ENCODE results near the gene TRIM34. TPM values are rescaled to one million over a fixed set of nuclear protein-coding genes. Genes with fewer than 3 reads are reported as not detected.

TRIM34 gene, protein sequence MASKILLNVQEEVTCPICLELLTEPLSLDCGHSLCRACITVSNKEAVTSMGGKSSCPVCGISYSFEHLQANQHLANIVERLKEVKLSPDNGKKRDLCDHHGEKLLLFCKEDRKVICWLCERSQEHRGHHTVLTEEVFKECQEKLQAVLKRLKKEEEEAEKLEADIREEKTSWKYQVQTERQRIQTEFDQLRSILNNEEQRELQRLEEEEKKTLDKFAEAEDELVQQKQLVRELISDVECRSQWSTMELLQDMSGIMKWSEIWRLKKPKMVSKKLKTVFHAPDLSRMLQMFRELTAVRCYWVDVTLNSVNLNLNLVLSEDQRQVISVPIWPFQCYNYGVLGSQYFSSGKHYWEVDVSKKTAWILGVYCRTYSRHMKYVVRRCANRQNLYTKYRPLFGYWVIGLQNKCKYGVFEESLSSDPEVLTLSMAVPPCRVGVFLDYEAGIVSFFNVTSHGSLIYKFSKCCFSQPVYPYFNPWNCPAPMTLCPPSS
- total RNA-seq (2021) (0.66 to 1.6 TPM (median 0.71 TPM) in 3 replicates), Bru-seq, nascent RNA (percentile 43 among the genes with signal in this experiment)
- long read RNA-seq, experiment 1, partial matches to known transcripts: 0 of 3 reads
- long read RNA-seq, experiment 1, other reads (novel, unspliced or antisense): 0 of 3 reads
- long read RNA-seq, experiment 2, partial matches to known transcripts: 1 of 2 reads
- long read RNA-seq, experiment 2, other reads (novel, unspliced or antisense): 1 of 2 reads
- long read RNA-seq, experiment 3, partial matches to known transcripts: 2 of 6 reads
- long read RNA-seq, experiment 3, other reads (novel, unspliced or antisense): 1 of 6 reads

DNA sequence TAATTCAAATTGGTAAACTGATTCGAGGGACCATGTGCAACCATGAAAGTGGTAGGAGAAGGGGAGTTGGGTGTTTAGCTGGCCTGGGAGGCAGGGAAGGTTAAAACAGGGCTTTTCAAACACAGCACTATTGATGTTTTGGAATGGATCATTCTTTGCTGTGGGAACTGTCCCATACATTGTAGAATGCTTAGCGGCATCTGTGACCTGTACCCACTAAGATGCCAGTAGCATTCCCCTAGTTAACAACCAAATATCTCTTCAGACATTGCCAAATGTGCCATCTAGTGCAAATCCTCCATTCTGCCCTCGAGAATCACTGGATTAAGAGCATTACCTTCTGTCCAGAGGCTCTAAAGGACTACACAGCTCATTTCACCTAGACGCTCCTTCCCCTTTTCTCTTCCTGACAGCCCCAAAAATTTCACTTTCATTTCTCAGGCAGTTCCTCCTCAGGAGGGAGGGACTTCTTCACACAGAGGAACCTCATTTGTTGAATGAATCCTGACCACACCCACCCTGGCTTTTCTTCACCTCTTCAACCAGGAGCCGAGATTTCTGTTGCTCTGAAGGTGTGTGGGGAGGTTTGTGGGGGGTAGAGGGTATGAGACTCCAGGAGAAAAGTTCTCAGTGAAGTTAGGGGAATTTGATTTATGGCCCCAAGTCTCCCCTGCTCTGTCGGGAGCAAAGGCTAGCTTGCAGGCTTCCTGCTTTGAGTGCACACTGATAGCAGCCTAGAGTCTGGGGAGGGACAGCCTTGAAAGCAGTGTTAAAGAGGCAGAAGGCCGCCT lies at the start of gene TRIM34:
TSS of gene TRIM34 (plus strand) at position 513 of the 791 bp plus-strand sequence. CDS start 7,331 bp downstream, outside the sequence.
- no peak within 1 kb of the TSS; the same call in 1 of the 2 replicates for H3K27ac Mint-ChIP-seq
- CTCF ChIA-PET: no interaction called here
- H3K36me3 Mint-ChIP-seq: no peaks in the 10 kb centered on the region
- ATAC-seq: peak; percentile 93
- H3K27me3 Mint-ChIP-seq (ENCODE audit: low read depth): no peaks in the 10 kb centered on the region
- peak; percentile 25 for DNase-seq (ENCODE audit: low spot score)
- 0 out of 2 replicates have a peak, but pooled peaks cover 3% of the 10 kb centered on the region for H3K9me3 Mint-ChIP-seq
- TF ChIP-seq NR3C1 (CRISPR knock-in tag; conservative IDR thresholded peaks at IDR 0.05; ENCODE audit: low read depth) (no peak), ETV6 (CRISPR knock-in tag; IDR thresholded peaks at IDR 0.05) (no peak), OVOL2 (CRISPR knock-in tag; IDR thresholded peaks at IDR 0.05; ENCODE audit: borderline replicate concordance) (no peak), IRF2 (CRISPR knock-in tag; IDR thresholded peaks at IDR 0.05; ENCODE audit: borderline replicate concordance, low read depth) (no peak), SMAD3 (CRISPR knock-in tag; IDR thresholded peaks at IDR 0.05; ENCODE audit: borderline replicate concordance) (no peak)
- TF ChIP-seq, protein P1, sequence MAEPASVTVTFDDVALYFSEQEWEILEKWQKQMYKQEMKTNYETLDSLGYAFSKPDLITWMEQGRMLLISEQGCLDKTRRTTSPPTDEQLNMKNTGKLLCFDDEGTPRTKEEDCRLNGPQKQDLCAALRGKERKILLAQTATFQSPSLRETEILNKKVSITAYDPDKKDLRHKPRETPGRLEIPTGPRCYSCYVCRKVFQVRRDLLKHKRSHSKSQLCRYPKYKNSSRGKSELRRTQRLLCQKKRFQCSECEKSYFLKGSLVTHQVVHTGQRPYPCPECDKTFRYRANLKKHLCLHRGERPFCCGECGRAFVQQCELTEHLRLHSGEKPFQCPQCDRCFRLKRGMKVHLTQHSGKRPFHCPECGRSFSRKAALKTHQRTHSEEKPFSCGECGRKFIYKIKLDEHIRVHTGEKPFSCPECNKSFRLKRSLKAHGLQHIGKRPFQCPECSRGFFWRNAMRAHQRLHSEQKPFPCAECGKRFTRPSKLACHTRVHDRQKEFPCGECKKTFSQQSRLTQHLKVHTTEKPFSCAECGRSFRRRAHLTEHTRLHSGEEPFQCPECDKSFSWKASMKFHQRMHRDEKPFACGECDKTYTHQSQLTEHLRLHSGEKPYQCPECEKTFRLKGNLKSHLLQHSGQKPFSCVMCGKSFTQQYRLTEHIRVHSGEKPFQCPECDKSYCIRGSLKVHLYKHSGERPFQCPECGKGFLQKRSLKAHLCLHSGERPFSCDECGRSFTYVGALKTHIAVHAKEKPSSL (CRISPR knock-in tag; conservative IDR thresholded peaks at IDR 0.05): no peak
- peak within 1 kb of the TSS; percentile 44 for H3K4me3 Mint-ChIP-seq
- POLR2A ChIA-PET: no interaction called here
- H3K4me1 Mint-ChIP-seq: peaks cover 40% of the 10 kb centered on the region

DNA sequence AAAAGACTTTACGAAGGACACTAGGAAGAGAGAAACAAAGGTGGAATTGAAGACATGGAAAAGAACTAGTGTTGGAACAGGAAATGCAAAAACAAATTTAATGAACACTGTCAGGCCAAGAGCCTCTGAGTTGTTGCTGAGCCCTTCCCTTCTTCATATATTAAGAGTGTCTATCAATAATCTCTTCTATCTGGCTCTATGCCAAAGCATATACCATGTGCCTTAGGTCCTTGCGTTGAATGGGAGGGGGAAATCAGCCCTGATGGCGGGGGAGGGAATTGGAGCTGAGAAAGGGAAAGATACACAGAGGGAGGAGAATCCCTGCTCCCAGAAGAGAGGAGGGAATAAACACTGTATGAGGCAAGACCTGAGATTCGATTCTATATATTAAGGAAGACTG lies 49.6 kb upstream of the TRIM34 start:
- Mint-ChIP-seq H3K4me3 (no peak overlapping the region), H3K9me3 (peaks cover 7% of the 10 kb centered on the region; the same call in 1 of the 2 replicates), H3K27ac (no peak overlapping the region), H3K36me3 (no peaks in the 10 kb centered on the region), H3K27me3 (ENCODE audit: low read depth) (no peaks in the 10 kb centered on the region; the same call in 1 of the 2 replicates), H3K4me1 (no peaks in the 10 kb centered on the region)
- ATAC-seq: peak; percentile 36; the same call in 1 of the 2 replicates
- DNase-seq (ENCODE audit: low spot score): no peak
- ChIA-PET POLR2A (no interaction called here), CTCF (no interaction called here)
- no peak for TF ChIP-seq NFATC4 (CRISPR knock-in tag; IDR thresholded peaks at IDR 0.05)
- no peak for TF ChIP-seq NR1H2 (CRISPR knock-in tag; IDR thresholded peaks at IDR 0.05)
- TF ChIP-seq, protein P2, sequence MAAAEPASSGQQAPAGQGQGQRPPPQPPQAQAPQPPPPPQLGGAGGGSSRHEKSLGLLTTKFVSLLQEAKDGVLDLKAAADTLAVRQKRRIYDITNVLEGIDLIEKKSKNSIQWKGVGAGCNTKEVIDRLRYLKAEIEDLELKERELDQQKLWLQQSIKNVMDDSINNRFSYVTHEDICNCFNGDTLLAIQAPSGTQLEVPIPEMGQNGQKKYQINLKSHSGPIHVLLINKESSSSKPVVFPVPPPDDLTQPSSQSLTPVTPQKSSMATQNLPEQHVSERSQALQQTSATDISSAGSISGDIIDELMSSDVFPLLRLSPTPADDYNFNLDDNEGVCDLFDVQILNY (CRISPR knock-in tag; IDR thresholded peaks at IDR 0.05): no peak
- TF ChIP-seq, protein P3, sequence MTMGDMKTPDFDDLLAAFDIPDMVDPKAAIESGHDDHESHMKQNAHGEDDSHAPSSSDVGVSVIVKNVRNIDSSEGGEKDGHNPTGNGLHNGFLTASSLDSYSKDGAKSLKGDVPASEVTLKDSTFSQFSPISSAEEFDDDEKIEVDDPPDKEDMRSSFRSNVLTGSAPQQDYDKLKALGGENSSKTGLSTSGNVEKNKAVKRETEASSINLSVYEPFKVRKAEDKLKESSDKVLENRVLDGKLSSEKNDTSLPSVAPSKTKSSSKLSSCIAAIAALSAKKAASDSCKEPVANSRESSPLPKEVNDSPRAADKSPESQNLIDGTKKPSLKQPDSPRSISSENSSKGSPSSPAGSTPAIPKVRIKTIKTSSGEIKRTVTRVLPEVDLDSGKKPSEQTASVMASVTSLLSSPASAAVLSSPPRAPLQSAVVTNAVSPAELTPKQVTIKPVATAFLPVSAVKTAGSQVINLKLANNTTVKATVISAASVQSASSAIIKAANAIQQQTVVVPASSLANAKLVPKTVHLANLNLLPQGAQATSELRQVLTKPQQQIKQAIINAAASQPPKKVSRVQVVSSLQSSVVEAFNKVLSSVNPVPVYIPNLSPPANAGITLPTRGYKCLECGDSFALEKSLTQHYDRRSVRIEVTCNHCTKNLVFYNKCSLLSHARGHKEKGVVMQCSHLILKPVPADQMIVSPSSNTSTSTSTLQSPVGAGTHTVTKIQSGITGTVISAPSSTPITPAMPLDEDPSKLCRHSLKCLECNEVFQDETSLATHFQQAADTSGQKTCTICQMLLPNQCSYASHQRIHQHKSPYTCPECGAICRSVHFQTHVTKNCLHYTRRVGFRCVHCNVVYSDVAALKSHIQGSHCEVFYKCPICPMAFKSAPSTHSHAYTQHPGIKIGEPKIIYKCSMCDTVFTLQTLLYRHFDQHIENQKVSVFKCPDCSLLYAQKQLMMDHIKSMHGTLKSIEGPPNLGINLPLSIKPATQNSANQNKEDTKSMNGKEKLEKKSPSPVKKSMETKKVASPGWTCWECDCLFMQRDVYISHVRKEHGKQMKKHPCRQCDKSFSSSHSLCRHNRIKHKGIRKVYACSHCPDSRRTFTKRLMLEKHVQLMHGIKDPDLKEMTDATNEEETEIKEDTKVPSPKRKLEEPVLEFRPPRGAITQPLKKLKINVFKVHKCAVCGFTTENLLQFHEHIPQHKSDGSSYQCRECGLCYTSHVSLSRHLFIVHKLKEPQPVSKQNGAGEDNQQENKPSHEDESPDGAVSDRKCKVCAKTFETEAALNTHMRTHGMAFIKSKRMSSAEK (CRISPR knock-in tag; IDR thresholded peaks at IDR 0.05; ENCODE audit: borderline replicate concordance): no peak
- TF ChIP-seq, protein P4, sequence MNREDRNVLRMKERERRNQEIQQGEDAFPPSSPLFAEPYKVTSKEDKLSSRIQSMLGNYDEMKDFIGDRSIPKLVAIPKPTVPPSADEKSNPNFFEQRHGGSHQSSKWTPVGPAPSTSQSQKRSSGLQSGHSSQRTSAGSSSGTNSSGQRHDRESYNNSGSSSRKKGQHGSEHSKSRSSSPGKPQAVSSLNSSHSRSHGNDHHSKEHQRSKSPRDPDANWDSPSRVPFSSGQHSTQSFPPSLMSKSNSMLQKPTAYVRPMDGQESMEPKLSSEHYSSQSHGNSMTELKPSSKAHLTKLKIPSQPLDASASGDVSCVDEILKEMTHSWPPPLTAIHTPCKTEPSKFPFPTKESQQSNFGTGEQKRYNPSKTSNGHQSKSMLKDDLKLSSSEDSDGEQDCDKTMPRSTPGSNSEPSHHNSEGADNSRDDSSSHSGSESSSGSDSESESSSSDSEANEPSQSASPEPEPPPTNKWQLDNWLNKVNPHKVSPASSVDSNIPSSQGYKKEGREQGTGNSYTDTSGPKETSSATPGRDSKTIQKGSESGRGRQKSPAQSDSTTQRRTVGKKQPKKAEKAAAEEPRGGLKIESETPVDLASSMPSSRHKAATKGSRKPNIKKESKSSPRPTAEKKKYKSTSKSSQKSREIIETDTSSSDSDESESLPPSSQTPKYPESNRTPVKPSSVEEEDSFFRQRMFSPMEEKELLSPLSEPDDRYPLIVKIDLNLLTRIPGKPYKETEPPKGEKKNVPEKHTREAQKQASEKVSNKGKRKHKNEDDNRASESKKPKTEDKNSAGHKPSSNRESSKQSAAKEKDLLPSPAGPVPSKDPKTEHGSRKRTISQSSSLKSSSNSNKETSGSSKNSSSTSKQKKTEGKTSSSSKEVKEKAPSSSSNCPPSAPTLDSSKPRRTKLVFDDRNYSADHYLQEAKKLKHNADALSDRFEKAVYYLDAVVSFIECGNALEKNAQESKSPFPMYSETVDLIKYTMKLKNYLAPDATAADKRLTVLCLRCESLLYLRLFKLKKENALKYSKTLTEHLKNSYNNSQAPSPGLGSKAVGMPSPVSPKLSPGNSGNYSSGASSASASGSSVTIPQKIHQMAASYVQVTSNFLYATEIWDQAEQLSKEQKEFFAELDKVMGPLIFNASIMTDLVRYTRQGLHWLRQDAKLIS (CRISPR knock-in tag; IDR thresholded peaks at IDR 0.05; ENCODE audit: borderline replicate concordance): no peak
- no peak for TF ChIP-seq GRHL2 (CRISPR knock-in tag; IDR thresholded peaks at IDR 0.05; ENCODE audit: insufficient replicate concordance, severe bottlenecking)
- no peak for TF ChIP-seq ZNF219 (CRISPR knock-in tag; IDR thresholded peaks at IDR 0.05; ENCODE audit: borderline replicate concordance)
- no peak for TF ChIP-seq ZNF396 (CRISPR knock-in tag; IDR thresholded peaks at IDR 0.05; ENCODE audit: borderline replicate concordance)
- TF ChIP-seq, protein P5, sequence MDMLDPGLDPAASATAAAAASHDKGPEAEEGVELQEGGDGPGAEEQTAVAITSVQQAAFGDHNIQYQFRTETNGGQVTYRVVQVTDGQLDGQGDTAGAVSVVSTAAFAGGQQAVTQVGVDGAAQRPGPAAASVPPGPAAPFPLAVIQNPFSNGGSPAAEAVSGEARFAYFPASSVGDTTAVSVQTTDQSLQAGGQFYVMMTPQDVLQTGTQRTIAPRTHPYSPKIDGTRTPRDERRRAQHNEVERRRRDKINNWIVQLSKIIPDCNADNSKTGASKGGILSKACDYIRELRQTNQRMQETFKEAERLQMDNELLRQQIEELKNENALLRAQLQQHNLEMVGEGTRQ (CRISPR knock-in tag; IDR thresholded peaks at IDR 0.05): no peak
- no peak for TF ChIP-seq ZNF232 (CRISPR knock-in tag; IDR thresholded peaks at IDR 0.05)
- no peak for TF ChIP-seq TEAD4 (CRISPR knock-in tag; IDR thresholded peaks at IDR 0.05)
- no peak for TF ChIP-seq ETV6 (CRISPR knock-in tag; IDR thresholded peaks at IDR 0.05)
